Measurements from ENCODE around the gene CDH18.

GRCh38 chr5:19986031-19986619 is 1.9 kb downstream of the CDH18 start:
- TF ChIP-seq ZC3H10 (CRISPR knock-in tag; IDR thresholded peaks at IDR 0.05), result no peak
- TF ChIP-seq CREB5 (CRISPR knock-in tag; IDR thresholded peaks at IDR 0.05; ENCODE audit: low read depth), result no peak
- no peak for TF ChIP-seq ESRRG (CRISPR knock-in tag; IDR thresholded peaks at IDR 0.05)
- no peak for TF ChIP-seq CSDC2 (CRISPR knock-in tag; IDR thresholded peaks at IDR 0.05)
- TF ChIP-seq ZFP3 (CRISPR knock-in tag; IDR thresholded peaks at IDR 0.05), result no peak
- no peak for TF ChIP-seq GLIS3 (CRISPR knock-in tag; IDR thresholded peaks at IDR 0.05)
- no peak for TF ChIP-seq OSR1 (CRISPR knock-in tag; IDR thresholded peaks at IDR 0.05)
- no peak for TF ChIP-seq TCF4 (CRISPR knock-in tag; IDR thresholded peaks at IDR 0.05; ENCODE audit: borderline replicate concordance)

All from SK-N-SH treated with all-trans-retinoic acid at 6 μM for 48 hours (cell line).